ENCODE results near the gene FBP1. TPM values are rescaled to one million over a fixed set of nuclear protein-coding genes. Genes with fewer than 3 reads are reported as not detected.
"Not testable (repeated sequence)": the region's sequence is repeated elsewhere in the genome, so short reads cannot be mapped to it uniquely, and the experiment has no call there.

The FBP1 gene
- polyA plus RNA-seq, 3 donors = 50.7 to 57.4 (median 55.0) TPM

DNA sequence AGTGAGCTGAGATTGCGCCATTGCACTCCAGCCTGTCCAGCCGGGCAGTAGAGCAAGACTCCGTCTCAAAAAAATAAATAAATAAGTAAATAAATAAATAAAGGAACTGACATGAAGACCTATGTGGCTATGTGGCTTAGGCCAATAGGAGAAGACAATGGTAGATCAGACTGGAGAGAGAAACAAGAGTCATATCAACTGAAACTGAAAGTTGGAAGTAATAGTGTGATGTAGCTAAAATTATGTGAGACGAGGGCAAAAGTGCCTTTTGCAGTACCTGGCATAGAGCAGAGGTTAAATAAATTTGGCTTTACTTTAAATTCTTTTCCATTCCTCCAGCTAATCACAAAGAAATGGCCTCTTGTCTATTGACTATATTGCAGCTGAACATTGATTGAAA, 53.0 kb downstream of the FBP1 start:
- no peak for DNase-seq

DNA sequence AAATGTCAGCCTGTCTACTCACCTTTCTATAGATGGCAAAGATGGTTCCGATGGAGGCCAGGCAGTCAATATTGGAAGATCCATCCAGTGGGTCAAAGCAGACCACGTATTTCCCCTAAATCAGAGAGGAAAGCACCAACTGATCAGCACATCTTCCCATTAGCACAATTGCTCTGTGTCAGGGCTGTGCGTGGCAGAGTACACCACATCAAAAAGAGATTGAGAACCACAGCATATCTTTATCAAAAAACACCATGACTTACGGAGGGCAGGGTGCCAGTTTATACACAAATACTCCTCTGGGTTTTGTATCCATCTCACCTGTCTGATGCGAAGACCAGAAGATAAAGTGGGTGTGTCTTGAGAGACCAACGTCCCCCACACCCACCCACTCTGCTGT, 54.8 kb downstream of the FBP1 start:
- no peak for DNase-seq

DNA sequence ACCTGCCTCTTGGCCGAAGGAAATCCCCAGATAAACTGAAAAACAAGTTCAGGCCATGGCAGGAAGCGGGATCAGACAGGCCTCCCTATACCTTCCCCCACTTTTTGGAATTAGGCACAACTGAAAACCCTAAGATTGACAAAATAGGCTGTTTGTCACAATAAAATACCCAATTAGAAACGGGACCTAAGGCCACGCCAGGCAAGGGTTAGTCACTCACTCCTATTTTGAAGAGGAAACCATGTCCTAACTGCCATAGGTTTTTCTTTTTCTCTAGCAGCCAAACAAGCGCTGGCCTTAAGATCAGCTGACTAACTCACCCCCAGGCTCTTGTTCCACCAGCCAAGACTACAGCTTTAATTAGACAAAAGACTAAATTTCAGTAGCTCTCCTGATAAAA, 57.6 kb downstream of the FBP1 start:
- DNase-seq = no peak

DNA sequence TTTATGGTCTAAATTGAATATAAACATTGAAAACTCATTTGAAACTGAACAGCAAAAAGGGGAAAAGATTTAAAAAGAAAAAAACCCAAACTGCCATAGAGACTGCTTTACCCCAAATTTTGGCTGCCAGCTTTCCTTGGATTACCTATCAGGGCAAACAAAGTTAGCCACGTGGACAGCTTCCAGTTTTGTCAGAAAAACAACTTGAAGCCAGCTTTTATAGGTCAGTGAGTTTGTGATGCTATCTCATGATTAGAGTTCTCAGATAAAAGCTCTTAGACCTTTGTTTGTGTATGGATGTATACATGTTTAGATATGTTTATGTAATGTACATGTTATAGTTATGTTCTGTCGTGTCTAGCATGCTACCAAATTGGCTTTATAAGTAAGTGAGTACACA, 61.7 kb downstream of the FBP1 start:
- DNase-seq = no peak

DNA sequence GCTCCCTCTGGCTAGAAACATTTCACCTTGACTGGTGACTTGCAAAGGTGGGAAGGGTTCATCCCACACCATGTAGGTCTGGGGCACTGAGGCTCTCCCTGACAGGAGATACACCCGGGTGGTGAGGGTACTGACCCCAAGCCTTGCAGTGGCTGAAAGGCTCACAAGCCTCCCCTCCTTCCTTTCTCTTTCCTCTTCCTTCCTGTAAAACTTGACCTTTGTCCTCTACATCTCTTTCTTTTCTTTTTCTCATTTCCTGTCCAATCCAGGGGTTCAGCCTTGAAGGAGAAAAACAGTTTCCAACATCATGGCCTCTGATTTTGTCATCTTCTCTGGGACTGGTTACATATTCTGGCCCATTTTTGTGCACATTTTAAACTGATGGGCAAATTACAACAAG, 62.3 kb downstream of the FBP1 start:
- DNase-seq = no peak

DNA sequence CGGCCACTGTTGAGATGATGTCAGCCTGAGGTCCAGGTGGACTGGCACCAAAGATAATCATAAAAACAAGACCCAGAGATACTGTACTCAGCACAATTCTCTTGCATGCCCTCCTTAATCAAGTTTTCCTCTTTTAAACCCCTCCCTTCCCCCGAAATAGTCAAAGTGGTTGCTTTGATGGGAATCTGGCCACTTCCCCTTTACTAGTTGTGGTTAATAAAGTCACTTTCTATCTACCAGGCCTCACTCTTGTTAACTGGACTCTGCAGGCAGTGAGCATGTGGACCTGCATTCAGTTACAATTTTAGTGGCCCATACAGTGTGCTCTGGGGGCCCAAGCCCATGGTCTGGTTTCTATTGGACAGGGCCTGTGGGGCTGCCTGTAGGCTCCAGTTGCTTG, 63.2 kb downstream of the FBP1 start:
- no peak for DNase-seq

DNA sequence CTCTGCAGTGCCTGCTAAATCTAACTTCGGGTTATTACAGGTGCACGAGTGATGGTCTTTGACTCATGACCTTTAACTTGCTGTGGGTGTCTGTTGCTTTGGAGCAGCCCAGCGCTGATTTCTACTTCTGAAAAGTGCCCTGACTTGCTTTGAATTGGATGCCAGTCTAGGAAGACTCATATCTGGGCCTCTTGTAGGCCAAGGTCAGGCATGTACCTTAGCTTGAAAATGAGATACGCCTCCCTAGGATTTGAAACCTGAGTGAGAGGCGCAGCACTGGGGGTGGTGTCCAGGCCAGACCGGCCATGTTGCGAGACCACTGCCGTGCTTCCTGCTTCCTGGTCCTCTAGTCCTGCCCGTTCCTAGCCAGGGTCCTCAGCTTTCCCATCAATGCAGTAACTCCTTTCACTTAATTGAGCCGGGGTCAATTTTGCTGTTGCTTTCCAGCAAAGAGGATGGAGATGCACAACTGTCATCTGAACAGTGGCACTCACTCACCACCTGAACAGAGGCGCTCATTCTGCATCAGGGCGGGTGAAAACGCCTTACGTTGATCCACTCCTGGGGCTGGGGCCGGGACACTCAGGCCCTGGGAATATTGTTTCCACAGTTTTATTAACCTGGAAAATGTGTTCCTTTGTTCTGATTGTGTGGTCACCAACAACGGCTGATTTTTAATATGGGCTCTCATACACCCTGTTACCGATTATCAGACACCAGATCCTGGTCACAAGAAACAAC, 70.2 kb downstream of the FBP1 start:
- DNase-seq = no peak

DNA sequence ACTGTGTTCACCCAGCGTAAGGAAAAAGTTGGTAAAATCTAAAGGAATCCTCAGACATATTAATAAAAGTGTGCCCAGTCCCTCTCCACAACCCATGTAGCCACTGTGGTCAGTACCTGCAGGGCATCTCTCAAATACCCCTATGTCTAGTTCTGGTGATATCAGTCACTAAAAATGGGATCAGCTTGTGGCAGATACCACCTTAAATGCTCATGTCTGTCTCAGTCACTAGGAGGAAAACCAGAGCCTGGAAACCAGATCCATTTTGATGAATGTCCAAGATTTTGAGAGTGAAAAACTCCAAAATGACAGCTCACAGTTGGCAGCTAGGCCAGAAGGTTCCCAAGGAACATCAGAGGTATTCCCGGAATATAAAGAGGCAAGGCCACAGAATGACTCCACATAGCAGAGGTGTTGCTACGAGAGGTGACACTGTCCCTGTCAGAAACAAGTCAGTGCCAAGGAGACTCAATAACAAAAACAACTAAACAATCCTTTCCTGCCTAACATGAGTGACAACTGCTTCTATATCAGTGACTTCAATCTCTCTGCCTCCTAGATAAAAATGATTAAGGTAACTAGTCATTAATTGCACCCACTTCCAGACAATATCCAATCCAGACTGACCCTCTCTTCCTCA, 70.9 kb downstream of the FBP1 start:
- no peak for DNase-seq

DNA sequence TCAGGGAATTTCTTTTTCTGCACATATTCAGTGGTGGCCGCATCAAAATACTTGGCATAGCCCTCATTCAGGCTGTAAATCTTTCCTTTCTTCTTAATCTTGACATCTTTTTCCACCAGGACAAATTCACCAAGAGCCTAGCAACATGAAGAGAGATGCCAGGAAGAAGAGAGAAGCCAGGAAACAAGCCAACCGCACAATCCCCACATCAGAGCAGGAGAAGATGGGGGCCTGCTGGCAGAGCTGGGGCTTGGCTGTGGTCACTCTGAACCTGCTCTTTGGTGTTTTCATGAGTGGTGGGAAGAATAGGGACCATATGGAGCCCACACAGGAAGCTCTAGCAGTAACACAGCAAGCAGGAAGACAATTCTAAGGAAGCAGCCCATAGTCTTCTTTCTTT, 72.0 kb downstream of the FBP1 start:
- DNase-seq = no peak

DNA sequence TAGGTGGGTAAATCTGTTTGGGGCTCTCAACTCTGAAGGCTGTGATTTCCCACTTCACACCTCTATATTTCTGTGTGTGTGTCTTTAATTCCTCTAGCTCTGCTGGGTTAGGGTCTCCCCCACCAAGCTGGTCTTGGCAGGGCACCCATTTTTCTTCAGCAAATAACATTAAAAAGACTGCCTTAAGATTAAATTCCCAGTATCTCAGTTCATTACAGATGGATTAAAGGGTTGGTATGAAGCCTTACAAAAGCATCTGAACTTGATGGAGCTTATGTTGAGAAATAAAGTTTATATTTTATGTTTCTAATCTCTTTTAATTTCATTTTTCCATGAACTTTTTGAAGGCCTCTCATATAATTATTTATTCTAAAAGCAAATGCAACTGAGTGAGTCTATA, 72.8 kb downstream of the FBP1 start:
- DNase-seq = no peak

DNA sequence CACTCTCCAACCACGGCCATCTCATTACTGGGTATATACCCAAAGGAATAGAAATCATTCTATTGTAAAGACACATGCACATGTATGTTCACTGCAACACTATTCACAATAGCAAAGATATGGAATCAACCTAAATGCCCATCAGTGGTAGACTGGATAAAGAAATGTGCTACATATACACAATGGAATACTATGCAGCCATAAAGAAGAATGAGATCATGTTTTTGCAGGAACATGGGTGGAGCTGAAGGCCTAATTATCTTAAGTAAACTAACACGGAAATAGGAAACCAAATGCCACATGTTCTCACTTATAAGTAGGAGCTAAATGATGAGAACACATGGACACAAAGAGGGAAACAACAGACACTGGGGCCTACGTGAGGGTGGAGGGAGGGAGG, 75.0 kb downstream of the FBP1 start:
- not testable (repeated sequence) for DNase-seq

DNA sequence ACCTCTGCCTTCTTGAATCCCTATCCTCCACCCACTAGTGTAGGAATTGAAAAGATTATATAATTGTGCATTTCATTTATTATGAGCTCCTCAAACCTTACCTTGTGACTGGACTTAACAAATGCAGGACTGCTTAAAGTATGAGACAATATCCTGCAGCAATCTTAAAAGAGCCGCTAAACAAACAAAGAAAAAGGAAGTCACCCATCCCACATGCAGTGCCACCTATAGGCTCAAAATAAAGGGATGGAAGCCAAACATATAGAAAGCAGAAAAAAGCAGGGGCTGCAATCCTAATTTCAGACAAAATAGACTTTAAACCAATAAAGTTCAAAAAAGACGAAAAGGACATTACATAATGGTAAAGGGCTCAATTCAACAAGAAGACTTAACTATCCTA, 75.8 kb downstream of the FBP1 start:
- no peak for DNase-seq

DNA sequence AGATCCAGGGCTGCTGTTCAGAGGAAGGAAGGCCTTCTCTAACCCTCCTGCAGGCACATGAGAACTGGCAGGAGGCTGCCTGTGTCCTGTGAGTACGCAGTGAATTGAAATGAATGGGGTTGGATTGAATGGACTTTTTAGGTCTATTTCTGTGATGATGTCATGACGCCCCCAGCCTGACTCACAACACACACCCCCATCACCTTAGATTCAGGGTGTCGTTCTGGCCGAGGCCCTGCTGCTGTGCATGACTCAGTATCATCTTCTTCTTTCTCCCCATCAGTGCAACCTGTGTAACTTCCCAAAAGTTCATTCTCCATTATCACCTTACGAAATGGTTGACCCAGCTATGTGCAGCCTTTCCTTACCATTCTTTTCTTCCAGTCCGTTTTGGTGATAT, 79.1 kb downstream of the FBP1 start:
- no peak for DNase-seq

DNA sequence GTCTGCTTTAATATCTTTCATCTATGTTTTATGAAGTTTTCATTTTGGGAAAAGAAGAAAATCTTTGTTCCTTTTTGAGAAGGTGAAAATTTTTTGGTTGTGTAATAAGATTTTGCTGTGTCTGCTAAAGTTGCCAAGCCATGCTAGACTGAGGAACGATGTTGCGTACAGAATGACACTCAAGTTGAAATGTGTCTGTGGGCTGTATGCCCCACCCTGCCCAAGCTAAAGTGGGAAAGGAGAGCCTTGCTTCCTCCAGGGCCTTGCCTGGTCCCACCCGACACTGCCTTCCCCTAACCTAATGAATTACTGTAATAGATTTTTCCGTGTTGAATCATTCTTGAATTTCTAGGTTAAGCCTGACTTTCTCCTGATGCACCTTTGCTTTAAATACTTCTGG, 81.9 kb downstream of the FBP1 start:
- DNase-seq = no peak

DNA sequence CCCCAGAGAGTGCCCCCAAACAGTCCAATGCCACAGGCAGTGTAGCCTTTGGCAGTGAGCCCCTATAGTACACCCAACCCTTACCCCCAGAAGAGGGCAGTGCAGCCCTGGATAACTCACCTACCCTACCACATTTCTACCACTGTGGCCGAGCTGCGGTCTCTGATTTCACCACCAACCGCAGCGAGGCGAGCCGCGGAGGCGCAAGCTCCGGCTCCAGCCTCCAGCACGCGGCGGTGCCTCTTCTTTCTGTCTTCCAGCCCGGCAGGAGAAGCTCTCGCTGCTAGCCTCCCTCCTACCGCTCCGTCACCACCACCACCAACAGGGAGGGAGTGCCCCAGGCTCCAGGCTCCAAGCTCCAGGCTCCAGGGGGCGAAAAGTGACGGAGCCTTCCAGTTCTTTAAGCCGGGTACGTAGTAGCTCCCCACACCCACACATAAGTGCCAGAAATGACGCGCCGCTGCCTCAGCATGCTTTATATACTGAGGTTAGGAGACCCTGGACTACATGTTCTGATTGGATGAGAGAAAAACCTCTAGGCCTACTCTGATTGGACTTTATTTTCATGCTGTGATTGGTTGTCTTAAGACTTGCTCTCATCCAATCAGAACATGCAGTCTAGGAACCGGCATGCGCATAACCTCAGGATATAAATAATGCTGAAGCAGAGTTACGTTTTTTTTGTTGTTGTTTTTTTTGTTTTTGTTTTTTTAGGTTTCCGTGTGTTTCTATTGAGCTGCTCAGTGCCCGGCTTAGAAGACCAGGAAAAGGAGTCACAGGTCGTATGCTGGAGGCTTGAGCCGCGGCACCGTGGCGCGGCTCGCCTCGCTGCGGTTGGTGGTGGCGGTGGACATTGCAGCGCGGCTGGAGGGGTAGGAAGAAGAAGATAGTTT, 84.6 kb downstream of the FBP1 start, which contains the start of gene PCAT7:
PCAT7 (plus strand) TSS at position 645 of the 893 bp plus-strand sequence.
- DNase-seq = no peak

DNA sequence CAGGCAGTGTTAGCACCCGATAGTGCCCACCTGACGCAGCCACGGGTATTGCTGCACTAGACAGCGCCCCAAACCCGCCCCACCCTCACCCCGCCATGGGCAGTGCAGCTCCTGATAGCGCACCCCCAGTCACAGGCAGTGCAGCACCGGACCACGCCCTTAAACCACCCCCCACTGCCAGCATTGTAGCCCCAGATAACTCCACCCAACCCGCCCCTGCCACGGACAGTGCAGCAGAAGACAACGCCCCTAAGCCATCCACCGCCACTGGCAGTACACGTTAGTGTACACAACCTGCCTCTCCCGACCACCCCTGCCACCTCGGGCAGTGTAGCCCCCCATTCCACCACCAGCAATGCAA, 85.3 kb downstream of the FBP1 start:
- DNase-seq = no peak

Other genes starting within 250 kb of the FBP1 start
- gene PCAT7, start 84.4 kb downstream of the FBP1 start, polyA plus RNA-seq (ENCODE audit: insufficient read length in 3 of 3) = under 1 TPM; 0.31 to 0.48 (median 0.41) TPM
- under 1 TPM in 2 of 3 donors, not detected in 1; 0.16 to 0.18 TPM for gene FBP2, start 45.7 kb downstream of the FBP1 start, polyA plus RNA-seq (ENCODE audit: insufficient read length in 3 of 3)
- gene AOPEP, start 87.2 kb upstream of the FBP1 start, polyA plus RNA-seq (ENCODE audit: insufficient read length in 3 of 3) = 10 to 100 TPM; 57.9 to 61.7 (median 59.4) TPM